ENCODE results near the gene RNF169. TPM values are rescaled to one million over a fixed set of nuclear protein-coding genes. Genes with fewer than 3 reads are reported as not detected.

RNF169 gene
- total RNA-seq, 4 donors from 2014 or later: 18.5 to 21.6 (median 19.1) TPM

- TF ChIP-seq CTCF (IDR thresholded peaks at IDR 0.05; ENCODE audit: low read depth): no peak
These were observed 69.8 kb downstream of the RNF169 start for GRCh38 chr11:74818283-74818946.

GRCh38 chr11:74819400-74819799, 70.8 kb downstream of the RNF169 start:
- TF ChIP-seq CTCF (IDR thresholded peaks at IDR 0.05; ENCODE audit: low read depth): no peak

GRCh38 chr11:74820763-74821162, 72.1 kb downstream of the RNF169 start:
- TF ChIP-seq CTCF (IDR thresholded peaks at IDR 0.05; ENCODE audit: low read depth): no peak

- TF ChIP-seq CTCF (IDR thresholded peaks at IDR 0.05; ENCODE audit: low read depth): no peak
These were observed 73.5 kb downstream of the RNF169 start for GRCh38 chr11:74822170-74822569.

- TF ChIP-seq CTCF (IDR thresholded peaks at IDR 0.05; ENCODE audit: low read depth): no peak
These were observed 75.8 kb downstream of the RNF169 start for GRCh38 chr11:74824285-74824982.

GRCh38 chr11:74826901-74827300, 78.3 kb downstream of the RNF169 start:
- no peak for TF ChIP-seq CTCF (IDR thresholded peaks at IDR 0.05; ENCODE audit: low read depth)

GRCh38 chr11:74837191-74837590, 88.5 kb downstream of the RNF169 start:
- no peak for TF ChIP-seq CTCF (IDR thresholded peaks at IDR 0.05; ENCODE audit: low read depth)

Measured in subcutaneous adipose tissue (tissue), 4 donors.